K562 (cell line): Measurements from ENCODE around the gene COPS9.

ENCODE experiments used
- FOXJ2 ChIP-seq: fragments of 200-800 bp; sonication (Bioruptor generic); IDR thresholded peaks from 2 replicates; pipeline ENCODE4 v1.6.1; 2016; ENCODE audit warnings: missing genetic modification characterization, missing compliant biosample characterization
- MTA3 ChIP-seq: fragments of 450-650 bp; formaldehyde crosslinking; IDR thresholded peaks from 2 replicates; pipeline ENCODE4 v1.6.1; 2017; ENCODE audit warnings: mild to moderate bottlenecking, borderline replicate concordance
- POLR2A ChIP-seq: fragments of 450-650 bp; conservative IDR thresholded peaks from 2 replicates; pipeline ENCODE4 v1.6.1; 2016
- RERE ChIP-seq: sonication (generic); formaldehyde crosslinking; IDR thresholded peaks from 2 replicates; pipeline ENCODE4 v1.8.0; 2023; ENCODE audit warnings: missing genetic modification reagents, mild to moderate bottlenecking, borderline replicate concordance
- THRA ChIP-seq: fragments of 450-650 bp; IDR thresholded peaks from 2 replicates; pipeline ENCODE4 v1.6.1; 2017; ENCODE audit warnings: mild to moderate bottlenecking, moderate library complexity

- TF ChIP-seq RERE (CRISPR knock-in tag): no peak
- TF ChIP-seq POLR2A: no peak
- no peak for TF ChIP-seq THRA
- no peak for TF ChIP-seq MTA3
- no peak for TF ChIP-seq FOXJ2
Observed at GRCh38 chr2:240111253-240111652, 24.9 kb downstream of the COPS9 start.
